ENCODE measurements around the gene WDR86. TPM values are rescaled to one million over a fixed set of nuclear protein-coding genes. Genes with fewer than 3 reads are reported as not detected.

The WDR86 gene
- total and polyA plus RNA-seq, 2 of the 8 experiments (the other 6 are each of a cell fraction or from before 2014, with no cell fraction given) = 12.7 to 15.8 TPM

- WGBS, 2 experiments (ENCODE audit: extremely low coverage in 1 of 2, insufficient coverage in 1 of 2, insufficient read length in 1 of 2, insufficient replicate concordance in 2 of 2, low coverage in 1 of 2, low lambda C conversion rate in 2 of 2, missing lambda C conversion rate in 1 of 2) = 54% methylated on average over 26 of the region's 26 CpGs; no CpG with 5 or more reads in 1 of the 2 experiments
- CTCF ChIA-PET (ENCODE audit: partially characterized antibody) = interaction anchor here (0.7 to 13.7 kb wide), 34 partner anchors 8 to 1098 kb away, joined by 3 to 185 read pairs (median 6); partner anchors contain the start of gene CRYGN
- peak overlapping the region in 1 of 4 experiments; percentile 29; a peak in 1 of 7 replicates for H3K9ac ChIP-seq (replicated peaks in 1 of 4; ENCODE audit: extremely low read depth in 1 of 4, low read depth in 3 of 4, low read length in 3 of 4)
- no peak for TF ChIP-seq CBX5 (IDR thresholded peaks at IDR 0.05; ENCODE audit: low read depth, low read length)
- no peak for TF ChIP-seq EGR1 (IDR thresholded peaks at IDR 0.05; ENCODE audit: borderline replicate concordance, low read depth, low read length)
- TF ChIP-seq RBBP5 (IDR thresholded peaks at IDR 0.05; ENCODE audit: borderline replicate concordance, low read depth, low read length) = no peak
- no peak for TF ChIP-seq MAX (IDR thresholded peaks at IDR 0.05)
- no peak for TF ChIP-seq KDM4A (IDR thresholded peaks at IDR 0.05; ENCODE audit: low read depth, low read length, severe bottlenecking)
- no peak for TF ChIP-seq GTF2F1 (IDR thresholded peaks at IDR 0.05; ENCODE audit: borderline replicate concordance, low read depth, low read length)
- no peak for TF ChIP-seq JUND (IDR thresholded peaks at IDR 0.05; ENCODE audit: low read length)
- no peak for TF ChIP-seq RAD21 (IDR thresholded peaks at IDR 0.05 in 1 of 2, conservative IDR thresholded peaks at IDR 0.05 in 1 of 2; ENCODE audit: low read depth in 2 of 2, low read length in 2 of 2)
- no peak for TF ChIP-seq HDAC6 (IDR thresholded peaks at IDR 0.05; ENCODE audit: low read depth, low read length)
- TF ChIP-seq CTBP2 (IDR thresholded peaks at IDR 0.05; ENCODE audit: borderline replicate concordance, insufficient read depth, insufficient read length, low read length) = no peak
- TF ChIP-seq MAFK (IDR thresholded peaks at IDR 0.05; ENCODE audit: low read depth, low read length) = no peak
- TF ChIP-seq SIX5 (IDR thresholded peaks at IDR 0.05; ENCODE audit: low read depth, low read length) = no peak
- TF ChIP-seq TEAD4 (IDR thresholded peaks at IDR 0.05; ENCODE audit: low read depth, low read length) = no peak
Observed at GRCh38 chr7:151447901-151448260, 38.0 kb upstream of the WDR86 start.

More at GRCh38 chr7:151447901-151448260, 38.0 kb upstream of the WDR86 start:
- H3K9me3 ChIP-seq (ENCODE audit: insufficient read depth in 2 of 2, low read depth in 1 of 2, low read length in 1 of 2) = no peaks in the 10 kb centered on the region
- H4K20me1 ChIP-seq (replicated peaks in 1 of 2; ENCODE audit: control insufficient read depth in 1 of 2, insufficient read depth in 2 of 2, low read length in 2 of 2) = no peaks in the 10 kb centered on the region
- no peak overlapping the region for H3K4ac ChIP-seq (replicated peaks; ENCODE audit: insufficient read length, low read depth, low read length)
- no peak overlapping the region for H3K27ac ChIP-seq (ENCODE audit: low read depth, low read length)
- no peak overlapping the region for H3K14ac ChIP-seq (ENCODE audit: insufficient read length)
- peak overlapping the region; percentile 72; the same call in 1 of the 2 replicates for H2BK15ac ChIP-seq (ENCODE audit: low read length)
- no peaks in the 10 kb centered on the region; the same call in 1 of the 2 replicates for H3K23me2 ChIP-seq (ENCODE audit: low read depth, low read length)
- no peak overlapping the region for H2BK12ac ChIP-seq (ENCODE audit: low read depth, low read length)
- peaks cover 0 to 12% (median 7%) of the 10 kb centered on the region in 4 experiments; a peak in 5 of 7 replicates for H3K27me3 ChIP-seq (replicated peaks in 1 of 4; ENCODE audit: control insufficient read depth in 3 of 4, extremely low read depth in 1 of 4, insufficient read depth in 3 of 4, low read length in 3 of 4)
- POLR2A ChIA-PET (ENCODE audit: partially characterized antibody) = interaction anchor here (1.0 to 2.3 kb wide), 4 partner anchors 8 to 39 kb away, joined by 3 to 8 read pairs (median 6); partner anchors contain the start of gene CRYGN
- H4K91ac ChIP-seq (replicated peaks; ENCODE audit: insufficient read length, low read length) = peak overlapping the region; percentile 65
- H4K5ac ChIP-seq (ENCODE audit: insufficient read length, low read depth, low read length) = peak overlapping the region; percentile 35
- peak overlapping the region; percentile 20 to 62 (median 44) for H3K4me3 ChIP-seq (ENCODE audit: extremely low read depth in 1 of 4, insufficient read depth in 2 of 4, low read depth in 3 of 4, low read length in 4 of 4)
- no peak overlapping the region; the same call in 1 of the 2 replicates for H2AFZ ChIP-seq (ENCODE audit: low read length)
- DNase-seq (ENCODE audit: low read depth in 1 of 2, low spot score in 2 of 2) (no peak), FAIRE-seq (no peak)
- H3K18ac ChIP-seq (ENCODE audit: extremely low read depth, low read length) = peak overlapping the region; percentile 48; the same call in 1 of the 2 replicates
- no peak overlapping the region for H3K56ac ChIP-seq (replicated peaks; ENCODE audit: insufficient read length, low read depth, low read length)
- H3K36me3 ChIP-seq (ENCODE audit: control insufficient read depth in 2 of 4, insufficient read depth in 4 of 4, low read length in 3 of 4) = no peaks in the 10 kb centered on the region
- peaks cover 0 to 10% (median under 1%) of the 10 kb centered on the region in 4 experiments; a peak in 5 of 7 replicates for H3K4me1 ChIP-seq (replicated peaks in 1 of 4; ENCODE audit: control insufficient read depth in 3 of 4, insufficient read depth in 4 of 4, low read length in 3 of 4)
- H3K4me2 ChIP-seq (ENCODE audit: insufficient read depth in 1 of 2, low read depth in 2 of 2, low read length in 2 of 2) = peak overlapping the region; percentile 62 to 95
- no peak overlapping the region for H2AK5ac ChIP-seq (ENCODE audit: low read depth, low read length)
- H2BK5ac ChIP-seq (ENCODE audit: low read depth, low read length) = 0 out of 2 replicates have a peak overlapping the region, but pooled peaks have one; percentile 30
- H2BK20ac ChIP-seq (ENCODE audit: low read length) = 0 out of 2 replicates have a peak overlapping the region, but pooled peaks have one; percentile 48
- H3K79me1 ChIP-seq (ENCODE audit: low read depth, low read length) = no peaks in the 10 kb centered on the region
- no peak overlapping the region for H3K23ac ChIP-seq (ENCODE audit: insufficient read length)
- no peaks in the 10 kb centered on the region for H3K79me2 ChIP-seq (ENCODE audit: control insufficient read depth in 1 of 2, insufficient read depth in 2 of 2, low read length in 2 of 2)
- no peak overlapping the region for H2BK120ac ChIP-seq (replicated peaks; ENCODE audit: low read depth, low read length)
- no peak overlapping the region; the same call in 1 of the 2 replicates for H4K8ac ChIP-seq (ENCODE audit: extremely low read depth, insufficient read depth, low read length)
